Measurements from ENCODE around the gene CMTM3. TPM values are rescaled to one million over a fixed set of nuclear protein-coding genes. Genes with fewer than 3 reads are reported as not detected.

CMTM3 gene
- total and polyA plus RNA-seq, 9 of the 15 experiments (the other 6 are each of a cell fraction or from before 2014, with no cell fraction given), result 4.6 to 33.4 (median 17.5) TPM

DNA sequence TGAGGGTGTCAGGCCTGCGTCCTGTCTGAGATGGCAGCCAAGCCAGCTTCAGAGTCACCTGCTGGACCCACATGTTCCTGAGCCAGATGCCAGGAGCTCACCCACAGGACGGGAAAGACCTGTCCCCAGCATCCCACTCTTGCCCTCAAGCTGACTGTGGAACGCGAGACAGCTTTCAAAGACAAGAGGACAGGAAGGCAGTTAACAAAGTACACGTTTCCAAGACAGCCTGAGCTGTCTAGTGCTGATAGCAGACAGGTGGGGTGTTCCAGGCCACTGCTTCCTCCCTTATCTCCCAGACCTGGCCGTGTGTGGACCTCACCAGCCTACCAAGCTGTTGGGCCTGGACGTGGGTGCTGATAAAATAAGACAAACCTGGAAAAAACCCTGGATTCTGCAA lies 13.2 kb downstream of the CMTM3 start (continued):
- TF ChIP-seq ZNF175 (CRISPR knock-in tag; IDR thresholded peaks at IDR 0.05; ENCODE audit: low read depth) (no peak; the same call in 1 of the 2 replicates), MCM2 (IDR thresholded peaks at IDR 0.05; ENCODE audit: low read depth) (no peak), ERF (CRISPR knock-in tag; IDR thresholded peaks at IDR 0.05) (no peak), RBBP5 (IDR thresholded peaks at IDR 0.05; ENCODE audit: borderline replicate concordance, insufficient read depth, low read length, poor library complexity, severe bottlenecking) (no peak), FOXM1 (IDR thresholded peaks at IDR 0.05; ENCODE audit: low read depth) (peak; percentile 72), FOXM1 (CRISPR knock-in tag; IDR thresholded peaks at IDR 0.05; ENCODE audit: low read depth) (no peak), ZNF586 (CRISPR knock-in tag; conservative IDR thresholded peaks at IDR 0.05) (no peak), PTBP1 (IDR thresholded peaks at IDR 0.05; ENCODE audit: low read depth, low read length) (no peak), SMAD2 (IDR thresholded peaks at IDR 0.05; ENCODE audit: low read depth, low read length) (no peak), HDAC2 (IDR thresholded peaks at IDR 0.05) (peak; percentile 58; the same call in 1 of the 2 replicates), ZNF324 (CRISPR knock-in tag; IDR thresholded peaks at IDR 0.05) (no peak), U2AF1 (optimal IDR thresholded peaks at IDR 0.05; ENCODE audit: low read depth, low read length) (no peak), POU5F1 (IDR thresholded peaks at IDR 0.05; ENCODE audit: borderline replicate concordance, low read depth, low read length, partially characterized antibody) (no peak), JUN (IDR thresholded peaks at IDR 0.05; ENCODE audit: borderline replicate concordance, low read depth, low read length) (no peak), JUN (CRISPR knock-in tag; IDR thresholded peaks at IDR 0.05; ENCODE audit: borderline replicate concordance) (no peak), CHCHD3 (CRISPR knock-in tag; IDR thresholded peaks at IDR 0.05) (no peak), MAFG (tag; conservative IDR thresholded peaks at IDR 0.05) (no peak), FOSL1 (tag; conservative IDR thresholded peaks at IDR 0.05) (0 out of 2 replicates have a peak, but pooled peaks have one; percentile 1), ZNF140 (CRISPR knock-in tag; IDR thresholded peaks at IDR 0.05) (no peak), ZNF184 (CRISPR knock-in tag; IDR thresholded peaks at IDR 0.05) (no peak), ZNF830 (CRISPR knock-in tag; IDR thresholded peaks at IDR 0.05) (no peak), BMI1 (IDR thresholded peaks at IDR 0.05; ENCODE audit: low read length) (no peak), CBFA2T3 (IDR thresholded peaks at IDR 0.05) (peak; percentile 98), ZNF263 (CRISPR knock-in tag; IDR thresholded peaks at IDR 0.05; ENCODE audit: borderline replicate concordance) (no peak), MIER1 (IDR thresholded peaks at IDR 0.05; ENCODE audit: low read depth) (no peak), OTX1 (CRISPR knock-in tag; IDR thresholded peaks at IDR 0.05) (no peak), ZNF584 (CRISPR knock-in tag; IDR thresholded peaks at IDR 0.05; ENCODE audit: low read depth) (no peak)
- TF ChIP-seq, protein P1, sequence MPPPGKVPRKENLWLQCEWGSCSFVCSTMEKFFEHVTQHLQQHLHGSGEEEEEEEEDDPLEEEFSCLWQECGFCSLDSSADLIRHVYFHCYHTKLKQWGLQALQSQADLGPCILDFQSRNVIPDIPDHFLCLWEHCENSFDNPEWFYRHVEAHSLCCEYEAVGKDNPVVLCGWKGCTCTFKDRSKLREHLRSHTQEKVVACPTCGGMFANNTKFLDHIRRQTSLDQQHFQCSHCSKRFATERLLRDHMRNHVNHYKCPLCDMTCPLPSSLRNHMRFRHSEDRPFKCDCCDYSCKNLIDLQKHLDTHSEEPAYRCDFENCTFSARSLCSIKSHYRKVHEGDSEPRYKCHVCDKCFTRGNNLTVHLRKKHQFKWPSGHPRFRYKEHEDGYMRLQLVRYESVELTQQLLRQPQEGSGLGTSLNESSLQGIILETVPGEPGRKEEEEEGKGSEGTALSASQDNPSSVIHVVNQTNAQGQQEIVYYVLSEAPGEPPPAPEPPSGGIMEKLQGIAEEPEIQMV (tag; conservative IDR thresholded peaks at IDR 0.05; ENCODE audit: low read depth), result no peak
- TF ChIP-seq, protein P2, sequence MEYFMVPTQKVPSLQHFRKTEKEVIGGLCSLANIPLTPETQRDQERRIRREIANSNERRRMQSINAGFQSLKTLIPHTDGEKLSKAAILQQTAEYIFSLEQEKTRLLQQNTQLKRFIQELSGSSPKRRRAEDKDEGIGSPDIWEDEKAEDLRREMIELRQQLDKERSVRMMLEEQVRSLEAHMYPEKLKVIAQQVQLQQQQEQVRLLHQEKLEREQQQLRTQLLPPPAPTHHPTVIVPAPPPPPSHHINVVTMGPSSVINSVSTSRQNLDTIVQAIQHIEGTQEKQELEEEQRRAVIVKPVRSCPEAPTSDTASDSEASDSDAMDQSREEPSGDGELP (CRISPR knock-in tag; IDR thresholded peaks at IDR 0.05; ENCODE audit: borderline replicate concordance), result peak; percentile 71; the same call in 1 of the 2 replicates
- TF ChIP-seq, protein P3, sequence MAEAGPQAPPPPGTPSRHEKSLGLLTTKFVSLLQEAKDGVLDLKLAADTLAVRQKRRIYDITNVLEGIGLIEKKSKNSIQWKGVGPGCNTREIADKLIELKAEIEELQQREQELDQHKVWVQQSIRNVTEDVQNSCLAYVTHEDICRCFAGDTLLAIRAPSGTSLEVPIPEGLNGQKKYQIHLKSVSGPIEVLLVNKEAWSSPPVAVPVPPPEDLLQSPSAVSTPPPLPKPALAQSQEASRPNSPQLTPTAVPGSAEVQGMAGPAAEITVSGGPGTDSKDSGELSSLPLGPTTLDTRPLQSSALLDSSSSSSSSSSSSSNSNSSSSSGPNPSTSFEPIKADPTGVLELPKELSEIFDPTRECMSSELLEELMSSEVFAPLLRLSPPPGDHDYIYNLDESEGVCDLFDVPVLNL (CRISPR knock-in tag; IDR thresholded peaks at IDR 0.05; ENCODE audit: low read depth), result no peak
